NK-92 (cell line): Measurements from ENCODE around the gene CCNE1.

Experiments
- DNase-seq: peaks from one replicate; lab custom pipeline; 2025; ENCODE audit not compliant: unreplicated experiment; lab: John Stamatoyannopoulos, UW

The CCNE1 gene

DNA sequence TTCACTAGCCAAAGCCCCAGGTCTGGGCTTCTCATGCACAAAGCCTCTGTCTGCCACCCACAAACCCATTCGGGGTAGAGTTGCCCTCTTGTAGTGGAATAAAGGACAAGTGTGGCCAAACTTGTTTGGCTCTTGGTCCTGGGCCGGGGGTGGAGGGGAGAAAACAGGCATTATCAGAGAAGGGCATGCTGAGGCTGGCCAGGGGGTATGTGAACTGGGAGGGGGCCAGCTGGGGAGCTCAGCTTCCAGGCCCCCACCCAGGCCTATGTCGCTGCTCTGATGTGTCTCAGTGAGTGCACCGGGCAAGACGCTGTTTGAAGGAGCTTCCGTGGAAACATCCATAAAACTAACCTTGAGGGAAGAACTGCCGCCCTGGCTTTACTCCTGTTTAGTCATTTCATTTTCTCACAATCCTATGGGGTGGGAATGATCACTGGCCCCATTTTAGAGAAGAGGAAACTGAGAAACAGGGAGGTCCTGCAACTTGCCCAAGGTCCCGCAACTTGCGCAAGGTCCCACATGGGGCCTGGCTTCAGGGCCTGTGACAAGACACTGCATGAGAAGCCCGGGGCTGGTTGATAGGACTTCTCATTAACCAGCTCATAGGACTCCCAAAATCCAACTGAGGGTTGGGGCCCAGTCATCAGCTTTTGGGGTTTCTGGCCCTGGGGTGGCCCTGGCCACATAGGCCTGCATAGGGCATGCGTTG, 30.8 kb downstream of the CCNE1 start:
- no peak for DNase-seq

GRCh38 chr19:29843180-29844051, 31.6 kb downstream of the CCNE1 start:
- DNase-seq, result no peak

DNA sequence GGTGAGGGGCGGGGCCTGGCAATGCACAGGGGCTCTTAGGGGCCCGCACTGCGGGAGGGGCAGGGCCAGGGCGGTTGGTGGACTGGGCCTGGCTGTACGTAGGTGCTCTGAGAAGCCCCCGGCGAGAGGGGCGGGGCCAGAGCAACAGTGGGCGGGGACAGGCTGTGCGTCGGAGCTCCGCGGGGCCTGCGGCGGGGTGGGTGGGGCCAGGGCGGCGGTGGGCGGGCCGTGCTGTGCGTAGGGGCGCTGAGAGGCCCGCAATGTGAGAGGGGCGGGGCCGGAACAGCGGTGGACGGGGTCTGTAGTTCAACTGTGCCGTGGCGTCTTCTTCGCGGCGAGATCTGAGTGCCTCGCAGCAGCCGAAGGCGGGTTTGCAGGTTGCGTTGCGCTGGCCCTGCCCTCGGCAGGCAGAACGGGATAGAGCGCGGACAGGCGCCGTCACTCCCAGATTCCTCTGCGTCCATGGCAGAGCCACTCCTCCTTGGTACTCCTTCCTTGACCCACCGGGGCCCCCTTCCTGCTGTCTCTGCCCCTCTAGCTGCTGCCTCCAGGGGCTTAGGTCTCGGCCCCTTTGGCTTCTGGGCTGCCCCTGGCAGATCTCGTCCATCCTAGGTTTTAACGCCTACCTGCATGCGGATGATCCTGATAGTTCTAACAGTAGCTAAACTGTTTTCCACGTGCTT, 33.2 kb downstream of the CCNE1 start:
- DNase-seq, result peak; percentile 81

DNA sequence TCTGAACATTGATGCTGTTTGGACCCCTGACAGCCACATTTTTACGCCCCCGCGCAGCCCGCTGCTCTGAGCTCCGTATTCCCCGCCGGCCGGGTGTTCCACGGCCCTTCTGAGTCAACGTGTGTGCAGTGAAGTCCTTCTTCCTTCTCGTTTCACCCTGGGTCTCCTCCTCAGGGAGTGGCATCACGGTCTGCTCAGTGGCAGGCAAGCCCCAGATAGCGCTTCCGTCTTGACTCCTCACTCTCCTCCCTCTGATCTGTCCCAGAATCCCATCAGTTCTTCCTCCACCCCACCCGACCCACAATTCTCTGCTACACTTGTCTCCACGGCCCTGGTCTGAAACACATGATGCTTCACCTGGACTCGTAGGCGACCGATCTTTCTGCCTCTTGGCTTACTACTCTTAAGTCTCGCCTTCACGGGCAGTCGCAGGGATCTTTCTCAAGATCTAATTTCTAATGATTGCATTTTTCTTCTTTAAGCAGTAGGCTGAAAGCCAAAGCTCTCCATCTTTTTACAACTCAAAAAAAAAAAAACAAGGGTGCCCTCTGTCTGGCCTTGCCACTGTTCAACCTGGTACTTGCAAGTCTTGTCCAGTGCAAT, 33.9 kb downstream of the CCNE1 start:
- DNase-seq, result no peak

DNA sequence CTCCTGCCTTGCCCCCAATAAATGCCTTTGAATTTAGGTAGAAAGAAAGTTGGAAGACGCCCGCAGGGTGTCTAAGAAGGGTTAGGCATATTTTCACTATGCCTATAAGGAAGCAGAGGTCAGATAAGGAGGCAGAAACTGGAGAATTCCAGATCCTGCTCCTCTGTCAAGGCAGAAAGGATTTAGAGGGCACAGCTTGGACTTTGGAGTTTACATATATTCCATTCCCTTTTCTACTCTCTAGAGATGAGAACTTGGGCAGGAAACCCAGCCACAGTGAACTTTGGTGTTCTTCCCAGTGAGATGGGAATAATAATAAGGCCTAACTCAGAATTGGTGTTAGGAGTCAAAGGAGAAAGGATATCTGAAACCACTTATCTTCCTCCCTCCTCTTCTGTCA, 37.4 kb downstream of the CCNE1 start:
- DNase-seq, result no peak

DNA sequence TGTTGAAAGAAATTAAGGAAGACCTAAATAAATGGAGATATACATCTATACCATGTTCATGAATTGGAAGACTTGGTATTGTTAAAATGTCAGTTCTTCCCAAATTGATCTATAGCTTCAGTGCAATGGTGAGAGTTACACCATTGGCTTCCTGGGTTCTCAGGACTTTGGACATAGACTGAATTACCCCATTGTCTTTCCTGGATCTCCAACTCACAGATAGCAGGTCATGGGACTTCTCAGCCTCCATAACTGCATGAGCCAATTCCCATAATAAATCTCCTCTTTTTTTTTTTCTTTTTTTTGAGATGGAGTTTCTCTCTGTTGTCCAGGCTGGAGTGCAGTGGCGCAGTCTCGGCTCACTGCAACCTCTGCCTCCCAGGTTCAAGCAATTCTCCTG, 38.7 kb downstream of the CCNE1 start:
- no peak for DNase-seq

- no peak for DNase-seq
Measured at GRCh38 chr19:29851769-29852521, 40.2 kb downstream of the CCNE1 start.

- DNase-seq, result no peak
Measured at GRCh38 chr19:29854033-29854432, 42.2 kb downstream of the CCNE1 start.

DNA sequence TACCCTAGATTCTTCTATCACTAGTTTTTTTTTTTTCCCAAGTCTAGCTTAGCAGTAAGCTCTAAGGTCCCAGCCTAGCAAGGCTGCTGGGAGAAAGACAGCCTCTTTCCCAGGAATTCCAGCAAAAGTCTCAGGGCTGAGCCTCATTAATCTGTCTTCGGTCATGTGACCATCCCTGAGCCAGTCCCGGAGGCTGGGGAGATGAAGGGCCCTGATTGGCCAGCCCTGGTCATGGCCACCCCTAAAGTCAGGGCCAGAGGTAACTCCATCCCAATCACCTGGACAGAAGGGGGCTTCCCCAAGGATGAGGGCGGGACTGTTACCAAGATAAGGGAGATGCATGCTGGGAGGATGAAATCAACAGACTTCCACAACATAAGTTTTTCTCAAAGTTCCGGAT, 43.3 kb downstream of the CCNE1 start:
- no peak for DNase-seq

DNA sequence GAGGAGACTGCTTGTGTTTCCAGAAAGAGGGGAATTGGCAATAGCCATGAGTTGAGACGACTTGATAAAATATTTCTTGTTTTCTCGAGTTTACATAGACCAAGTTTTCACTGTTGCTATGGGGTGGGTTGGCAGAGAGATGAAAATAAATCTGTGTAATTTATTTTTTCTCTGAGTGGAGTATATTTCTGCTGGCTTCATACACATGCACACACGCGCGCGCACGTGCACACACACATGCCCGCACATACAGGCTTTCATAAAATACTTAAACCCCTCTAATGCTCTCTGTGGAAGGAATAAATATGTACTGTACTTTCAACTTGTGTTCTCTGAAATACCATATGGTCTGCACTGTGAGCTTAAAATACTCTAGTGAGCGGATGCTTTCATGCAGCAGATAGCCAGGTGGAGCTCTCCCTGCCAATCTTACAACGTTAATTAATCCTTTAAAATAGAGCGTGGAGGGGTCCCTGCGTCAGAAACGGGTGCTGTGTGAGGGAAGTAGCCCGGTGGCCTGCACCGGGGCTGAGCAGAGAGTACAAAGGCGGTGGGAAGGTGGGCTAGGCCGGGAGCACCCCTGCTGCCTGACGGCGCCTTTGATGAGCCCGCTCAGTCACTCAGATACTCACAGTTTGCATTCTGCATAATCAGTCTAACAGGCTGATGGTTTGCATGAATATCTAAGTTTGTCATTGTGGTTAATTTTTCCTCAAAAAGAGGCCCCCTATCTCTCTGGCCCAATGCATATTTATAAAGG, 44.1 kb downstream of the CCNE1 start:
- DNase-seq, result no peak

- no peak for DNase-seq
Measured at GRCh38 chr19:29858000-29858596, 46.3 kb downstream of the CCNE1 start.

DNA sequence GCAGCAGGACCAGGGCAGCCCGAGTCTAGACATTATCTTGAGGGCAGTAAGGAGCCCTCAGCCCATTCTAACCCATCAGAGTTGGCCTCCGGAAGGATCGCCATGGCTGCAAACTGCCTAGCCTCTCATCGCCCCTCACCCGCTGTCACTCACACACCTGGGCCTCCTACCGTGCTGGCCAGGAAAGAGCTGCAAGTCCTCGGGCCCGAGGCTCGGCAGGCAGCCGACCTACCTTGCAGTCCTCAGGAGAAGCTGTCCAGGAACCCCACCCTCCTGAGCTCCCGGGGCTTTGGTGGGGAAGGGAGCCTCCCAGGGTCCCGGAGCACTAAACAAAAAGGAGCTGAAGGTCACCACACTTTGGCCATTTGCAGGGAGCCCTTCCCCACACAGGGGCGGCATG, 46.8 kb downstream of the CCNE1 start:
- no peak for DNase-seq

DNA sequence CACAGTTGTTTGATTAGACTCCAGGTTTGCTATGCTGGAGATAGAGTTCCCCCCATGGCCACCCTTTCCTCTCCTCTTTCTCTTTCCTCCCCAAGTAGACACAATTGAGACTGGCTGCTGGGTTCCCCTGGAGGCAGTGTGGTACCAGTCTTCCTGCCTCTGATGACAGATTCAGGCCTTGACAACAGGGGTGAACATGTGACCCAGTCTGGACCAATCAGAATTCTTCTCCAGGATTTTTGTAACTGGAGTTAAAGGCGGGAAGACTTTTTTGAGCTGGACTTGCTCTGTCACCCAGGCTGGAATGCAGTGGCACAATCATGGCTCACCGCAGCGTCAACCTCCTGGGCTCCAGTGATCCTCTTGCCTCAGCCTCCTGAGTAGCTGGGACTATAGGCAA, 48.7 kb downstream of the CCNE1 start:
- no peak for DNase-seq

DNA sequence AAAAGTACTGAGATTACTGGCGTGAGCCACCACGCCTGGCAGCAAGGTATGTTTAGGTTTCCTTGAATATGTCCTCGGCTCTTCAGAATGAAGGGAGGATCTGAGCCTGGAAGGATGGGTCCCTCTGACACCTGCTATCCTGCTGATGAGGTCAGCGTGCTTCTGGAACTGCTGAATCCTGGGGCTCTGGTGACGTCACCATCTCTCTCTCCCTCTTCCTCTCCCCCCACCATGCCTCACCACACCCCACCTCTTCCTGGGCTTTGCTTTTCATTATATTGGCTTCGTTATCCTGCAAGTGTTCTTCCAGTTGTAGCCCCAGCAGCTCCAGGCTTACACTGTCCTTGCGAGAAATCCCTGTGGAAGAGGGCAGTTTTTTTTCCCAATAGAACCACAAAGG, 49.8 kb downstream of the CCNE1 start:
- DNase-seq, result no peak

GRCh38 chr19:29866011-29866410, 54.2 kb downstream of the CCNE1 start:
- no peak for DNase-seq

DNA sequence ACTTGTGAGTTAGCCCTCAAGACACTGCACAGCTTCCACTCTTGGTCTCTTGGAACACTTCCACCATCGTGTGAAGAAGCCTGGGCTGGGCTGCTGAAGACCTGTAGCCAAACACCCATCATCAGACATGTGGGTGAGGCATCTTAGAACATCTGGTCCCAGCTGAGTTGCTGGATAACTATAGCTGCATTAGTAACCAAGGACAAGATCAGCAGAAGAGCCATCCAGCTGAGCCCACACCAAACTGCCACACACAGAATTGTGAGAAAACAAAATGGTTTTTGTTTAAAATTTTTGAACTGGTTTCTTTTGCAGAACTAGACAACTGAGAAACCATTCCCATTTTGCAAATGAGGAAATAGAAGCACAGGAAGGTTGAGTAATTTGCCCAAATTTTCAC, 56.2 kb downstream of the CCNE1 start:
- DNase-seq, result no peak

- no peak for DNase-seq
Measured at GRCh38 chr19:29871143-29871542, 59.4 kb downstream of the CCNE1 start.

DNA sequence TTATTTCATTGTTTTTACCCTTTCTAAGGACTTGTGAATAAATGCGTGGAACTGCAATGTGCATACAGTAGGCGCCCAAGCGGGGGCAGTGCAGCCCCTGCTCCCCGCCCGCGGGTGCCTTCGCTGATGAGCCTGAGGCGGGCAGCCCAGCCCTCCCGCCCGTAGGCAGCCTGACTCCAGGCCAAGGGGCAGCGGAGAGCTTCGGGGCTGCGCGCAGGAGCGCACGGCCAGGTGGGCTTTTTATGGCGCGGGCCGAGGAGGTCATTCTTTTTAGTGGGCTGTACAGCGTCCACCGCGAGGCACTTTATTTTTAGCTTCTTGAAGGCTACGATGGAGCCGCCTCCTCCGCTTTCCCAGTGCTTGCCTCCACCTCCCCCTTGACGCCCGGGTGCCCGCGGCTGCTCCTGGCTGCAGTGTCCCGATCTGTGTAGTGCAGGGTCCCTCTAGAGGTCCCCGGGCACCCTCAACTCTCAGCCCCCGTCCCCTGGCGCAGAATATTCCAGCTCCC, 60.5 kb downstream of the CCNE1 start:
- DNase-seq, result no peak

- no peak for DNase-seq
Measured at GRCh38 chr19:29873024-29873800, 61.4 kb downstream of the CCNE1 start.
